Germinal center (tissue), 1 donor: ENCODE measurements around the gene TSEN2.
A peak's percentile ranks its signal among the peaks of the same experiment; 100 is the strongest.
"Not testable (repeated sequence)": the region's sequence is repeated elsewhere in the genome, so short reads cannot be mapped to it uniquely, and the experiment has no call there.

Source experiments
- DNase-seq: peaks from one replicate; pipeline ENCODE4 v3.0.0; 2012; ENCODE audit warnings: mixed read lengths, low spot score

TSEN2 gene

DNA sequence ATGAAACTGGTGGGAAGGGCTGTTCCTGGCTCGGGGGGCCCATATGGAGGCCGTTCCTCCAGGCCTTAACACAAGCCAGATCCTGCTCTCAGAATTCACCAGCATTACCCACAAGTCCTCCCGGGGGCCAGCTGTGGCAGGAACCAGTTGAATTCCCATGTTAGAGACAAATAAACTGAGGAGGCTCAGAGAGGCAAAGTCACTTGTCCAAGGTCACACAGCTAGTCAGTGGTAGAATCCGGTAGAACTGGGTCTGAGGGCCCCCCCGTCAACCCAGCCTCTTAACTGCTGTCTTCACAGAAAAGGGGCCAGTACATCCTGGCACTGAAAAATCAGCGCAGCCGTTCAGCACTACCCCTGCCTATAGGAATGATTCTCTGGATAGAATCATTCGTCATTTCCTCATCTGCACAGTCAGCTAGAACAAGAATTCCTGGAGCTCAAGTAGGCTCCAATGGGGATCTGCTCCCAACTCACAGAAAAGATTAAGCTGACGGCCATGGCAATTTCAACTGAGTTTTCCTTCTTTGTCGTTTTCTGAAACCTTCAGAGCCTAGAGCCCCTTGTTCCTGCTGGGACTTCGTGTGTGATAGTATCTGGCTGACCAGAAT lies 12.2 kb upstream of the TSEN2 start:
- DNase-seq = no peak

- DNase-seq = no peak
These were observed 11.5 kb upstream of the TSEN2 start for GRCh38 chr3:12472796-12473195.

DNA sequence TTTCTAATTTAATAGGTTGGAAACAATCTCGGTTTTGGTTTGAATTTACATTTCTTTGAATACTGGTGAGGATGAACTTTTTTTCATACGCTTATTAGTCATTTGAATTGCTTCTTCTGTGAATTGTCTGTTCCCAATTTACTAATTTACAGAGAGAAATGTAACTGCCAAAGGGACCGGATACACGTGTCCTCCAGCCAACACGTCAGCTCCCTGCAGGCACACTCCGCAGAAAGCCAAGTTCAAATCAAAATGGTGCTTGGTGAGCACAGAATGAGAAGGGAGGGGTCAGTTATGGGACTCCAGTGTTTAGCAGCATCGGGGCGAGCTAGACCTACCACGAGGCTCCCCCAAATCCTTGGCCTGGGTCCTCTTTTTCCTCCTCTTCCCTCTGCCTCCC lies 10.8 kb upstream of the TSEN2 start:
- no peak for DNase-seq

DNA sequence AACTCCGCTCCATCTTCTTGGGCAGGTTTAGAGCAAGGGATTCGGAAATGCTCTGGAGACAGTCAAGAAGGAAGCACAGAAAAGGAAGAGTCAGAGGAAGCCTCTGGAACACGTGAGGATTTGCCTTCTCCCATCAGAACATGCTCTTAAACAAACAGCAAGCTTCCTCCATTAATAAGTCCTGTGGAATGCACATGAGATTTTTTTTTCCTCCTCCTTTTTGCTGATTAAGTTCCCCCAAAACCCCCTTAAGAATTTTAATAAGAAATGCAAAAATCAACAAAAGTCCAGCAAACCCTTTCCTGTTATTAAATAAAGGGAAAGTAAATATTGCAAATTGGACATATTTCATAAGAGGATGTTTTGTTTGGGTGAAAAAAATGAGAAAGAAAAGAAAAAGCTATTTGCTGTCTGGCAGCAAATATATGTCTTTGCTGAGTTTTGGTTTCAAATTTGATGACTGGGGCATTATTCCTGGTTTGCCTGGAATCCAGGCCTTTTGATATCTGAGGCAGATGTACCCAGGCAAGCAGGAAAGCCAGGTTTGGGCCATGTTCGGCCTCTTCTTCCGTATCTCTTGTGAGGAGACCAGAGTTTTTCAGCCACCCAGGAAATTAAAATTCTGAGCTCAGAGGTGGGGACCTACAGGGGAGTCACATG lies 7.9 kb upstream of the TSEN2 start:
- DNase-seq = no peak

- no peak for DNase-seq
These were observed 7.0 kb upstream of the TSEN2 start for GRCh38 chr3:12477256-12477655.

DNA sequence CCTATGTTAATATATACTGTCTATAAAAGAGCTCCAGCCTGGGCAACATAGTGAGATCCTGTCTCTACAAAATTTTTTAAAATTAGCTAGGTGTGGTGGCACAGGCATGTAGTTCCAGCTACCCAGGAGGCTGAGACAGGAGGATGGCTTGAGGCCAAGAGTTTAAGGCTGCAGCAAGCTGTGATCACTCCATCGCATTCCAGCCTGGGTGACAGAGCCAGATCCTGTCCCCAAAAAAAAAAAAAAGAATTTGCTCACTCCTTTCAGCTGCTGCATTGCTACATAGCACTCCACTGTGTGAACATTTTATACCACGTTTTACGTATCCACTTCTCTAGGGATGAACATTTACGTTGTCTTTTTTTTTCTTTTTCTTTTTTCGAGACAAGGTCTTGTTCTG lies 6.0 kb upstream of the TSEN2 start:
- no peak for DNase-seq

GRCh38 chr3:12479198-12479597 lies 5.1 kb upstream of the TSEN2 start:
- not testable (repeated sequence) for DNase-seq

DNA sequence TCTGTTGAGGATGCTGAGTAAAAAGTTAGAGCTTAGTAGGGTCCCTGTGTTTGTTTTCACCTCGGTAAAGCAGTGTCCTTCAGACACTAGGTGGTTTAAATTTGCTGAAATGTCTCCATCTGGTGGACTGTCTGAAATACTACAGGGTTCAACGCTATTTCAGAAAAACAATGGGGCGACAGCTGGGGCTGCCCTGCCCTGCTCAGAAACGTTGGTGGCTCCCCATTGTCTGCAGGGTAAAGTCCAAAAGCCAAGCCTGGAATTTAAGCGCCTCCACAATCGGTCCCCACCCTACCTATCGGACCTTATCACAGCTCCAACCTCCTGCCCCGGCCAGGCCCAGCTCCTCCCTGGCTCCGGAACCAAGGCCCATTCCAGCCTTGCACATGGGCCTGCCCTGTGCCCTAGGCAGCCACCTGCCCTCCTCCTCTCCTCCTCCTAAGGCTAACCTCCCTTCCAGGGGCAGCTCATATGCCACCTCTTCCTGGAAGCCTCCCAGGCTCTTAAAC lies 4.3 kb upstream of the TSEN2 start:
- DNase-seq = peak; percentile 82

DNA sequence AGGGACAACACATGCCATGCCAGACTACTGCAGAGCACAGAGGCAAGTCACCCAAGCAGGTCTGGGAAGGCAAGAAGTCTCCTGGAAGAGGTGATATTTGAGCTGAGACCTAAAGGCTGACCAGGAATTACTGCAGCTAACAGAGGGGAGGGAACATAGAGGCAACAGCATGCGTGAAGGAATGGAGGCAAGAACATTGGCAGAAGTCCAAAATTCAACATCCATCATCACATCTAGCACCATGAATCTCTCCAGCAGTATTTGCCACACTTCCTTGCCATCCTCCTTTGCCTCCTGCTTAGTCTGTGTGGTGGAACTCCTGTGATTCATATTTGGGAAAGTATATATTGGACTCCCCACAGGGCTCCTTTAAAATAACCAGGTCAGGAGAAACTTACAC lies 870 bp upstream of the TSEN2 start:
- DNase-seq = no peak

- DNase-seq = no peak
These were observed 445 bp upstream of the TSEN2 start for GRCh38 chr3:12483872-12484197.

GRCh38 chr3:12484983-12485327 lies 675 bp downstream of the TSEN2 start:
- DNase-seq = no peak

DNA sequence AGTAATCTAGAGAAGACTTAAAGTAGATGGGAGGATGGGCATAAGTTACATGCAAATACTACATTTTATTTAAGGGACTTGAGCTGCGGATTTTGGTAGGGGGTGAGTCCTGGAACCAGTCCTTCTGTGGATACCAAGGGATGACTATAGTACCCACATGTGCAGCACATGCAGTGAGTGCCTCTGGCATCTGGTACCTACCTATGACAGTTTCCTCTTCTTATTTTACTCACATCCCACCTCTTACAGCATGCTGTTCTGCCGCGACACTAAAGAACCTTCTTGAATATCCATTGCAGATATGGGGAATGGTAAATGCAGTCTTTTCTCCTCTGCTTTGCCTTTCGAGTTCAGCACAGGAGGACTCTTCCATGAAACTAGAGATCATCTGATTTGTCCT lies 1.7 kb downstream of the TSEN2 start:
- no peak for DNase-seq

DNA sequence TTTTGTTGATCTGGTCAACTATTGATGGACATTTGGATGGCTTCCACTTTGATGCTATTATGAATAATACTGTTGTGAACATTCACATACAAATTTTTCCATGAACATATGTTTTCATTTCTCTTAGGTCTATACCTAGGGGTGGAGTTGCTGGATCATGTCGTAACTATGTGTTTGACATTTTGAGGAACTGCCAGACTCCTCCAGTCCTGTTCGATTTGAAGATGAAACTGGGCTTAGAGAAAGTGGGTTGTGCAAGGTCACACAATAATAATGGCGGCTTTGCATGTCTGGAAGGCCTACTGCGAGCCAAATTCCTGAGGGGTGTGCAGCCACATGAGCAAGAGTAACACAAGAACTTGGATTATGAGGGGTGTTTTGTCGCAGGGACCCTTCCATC lies 2.6 kb downstream of the TSEN2 start:
- no peak for DNase-seq

- DNase-seq = no peak
These were observed 3.1 kb downstream of the TSEN2 start for GRCh38 chr3:12487336-12487735.

DNA sequence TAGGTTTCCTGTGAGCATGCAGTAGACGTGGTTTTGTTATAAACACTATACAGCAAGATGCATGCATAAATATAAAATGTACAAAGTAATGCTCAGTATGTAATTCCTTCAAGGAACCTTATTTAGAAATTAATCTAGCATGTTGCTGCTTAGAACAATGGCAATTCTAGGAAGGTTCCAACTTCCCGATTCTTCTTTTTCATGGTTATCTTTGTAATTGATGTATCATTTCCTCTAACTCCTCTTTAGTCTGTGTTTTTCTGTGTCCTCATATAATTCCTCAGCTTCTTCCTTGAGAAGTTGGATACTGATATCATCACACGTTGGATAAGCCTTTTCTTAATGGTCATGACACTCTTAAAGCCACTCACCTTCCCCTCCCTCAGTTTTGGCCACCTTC lies 3.5 kb downstream of the TSEN2 start:
- no peak for DNase-seq

DNA sequence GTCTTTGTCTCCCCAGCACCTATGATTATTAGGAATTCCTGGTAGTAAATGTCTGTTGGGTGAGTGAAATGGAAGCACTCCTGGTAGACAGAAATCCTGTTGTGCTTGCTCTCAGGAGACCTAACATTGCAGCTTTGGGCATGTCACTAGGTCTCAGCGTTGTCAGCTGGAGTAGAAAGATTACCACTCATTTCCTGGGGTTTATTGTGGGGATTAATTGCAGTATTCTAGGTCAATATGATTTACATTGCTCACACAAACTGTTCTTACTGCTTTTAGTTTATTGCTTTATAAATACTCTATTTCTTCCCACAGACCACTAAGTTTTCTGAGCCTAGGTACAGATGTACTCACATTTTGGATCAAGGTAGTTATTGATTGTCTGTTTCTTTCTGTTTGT lies 5.1 kb downstream of the TSEN2 start:
- no peak for DNase-seq

- no peak for DNase-seq
These were observed 5.6 kb downstream of the TSEN2 start for GRCh38 chr3:12489832-12490231.

GRCh38 chr3:12490547-12490946 lies 6.3 kb downstream of the TSEN2 start:
- no peak for DNase-seq

GRCh38 chr3:12495749-12496452 lies 11.6 kb downstream of the TSEN2 start:
- no peak for DNase-seq

DNA sequence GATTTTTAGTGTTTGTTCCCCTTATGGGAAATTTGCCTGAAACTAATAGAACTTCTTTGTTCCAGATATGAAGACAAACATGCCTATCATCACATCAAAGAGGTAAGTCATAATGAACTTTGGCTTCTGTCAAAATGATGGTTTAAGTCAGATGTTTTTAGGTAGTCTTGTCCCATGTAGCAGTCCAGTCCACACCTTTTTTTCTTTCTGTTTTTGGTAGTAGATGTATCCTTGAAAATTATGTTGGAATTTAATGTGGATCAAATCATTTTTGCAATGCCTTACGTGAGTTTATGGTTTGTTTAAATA lies 12.1 kb downstream of the TSEN2 start:
- no peak for DNase-seq

DNA sequence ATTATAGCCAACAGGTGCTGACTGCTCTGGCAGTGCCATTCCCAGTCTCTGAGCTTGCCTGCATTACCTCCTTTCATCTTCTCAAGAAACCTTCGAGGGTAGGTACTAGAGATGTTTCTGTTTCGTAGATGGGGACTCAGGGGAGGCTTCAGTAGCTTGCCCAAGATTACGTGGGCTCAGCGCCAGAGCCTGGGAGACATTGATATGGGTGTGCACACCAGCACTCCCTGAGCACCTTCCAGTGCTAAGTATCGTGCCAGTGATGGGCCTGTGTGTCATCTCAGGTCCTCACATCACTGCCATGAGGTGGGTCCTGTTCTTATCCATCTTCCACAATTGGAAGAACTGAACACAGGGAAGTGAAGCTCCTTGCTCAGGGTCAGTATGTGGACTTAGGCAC lies 15.2 kb downstream of the TSEN2 start:
- no peak for DNase-seq

GRCh38 chr3:12501360-12502020 lies 17.2 kb downstream of the TSEN2 start:
- no peak for DNase-seq
